ENCODE measurements around the gene STBD1. TPM values are rescaled to one million over a fixed set of nuclear protein-coding genes. Genes with fewer than 3 reads are reported as not detected.

Gene STBD1
- polyA plus RNA-seq, 1 of the 3 experiments (the other 2 are of a cell fraction) = 1.6 TPM

DNA sequence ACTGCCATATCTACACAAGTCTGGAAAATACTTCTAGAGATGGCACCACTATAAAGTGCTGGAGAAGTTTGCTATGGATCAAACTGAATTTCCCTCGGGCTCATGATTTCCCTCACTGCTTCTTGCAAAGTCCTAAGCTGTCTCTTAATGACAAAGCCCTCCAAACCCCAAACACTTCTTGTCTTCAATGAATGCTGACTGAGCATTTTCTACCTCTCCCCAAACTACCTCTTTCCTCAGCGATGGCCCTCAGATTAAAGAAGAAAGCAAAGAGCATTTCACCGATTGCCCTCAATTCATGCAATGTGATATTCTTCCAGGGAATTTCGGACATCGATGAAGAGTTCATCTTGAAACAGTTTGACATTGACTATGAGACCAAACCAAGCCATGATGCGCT lies 35.3 kb upstream of the STBD1 start:
- H3K27me3 ChIP-seq (ENCODE audit: insufficient read depth) = no peaks in the 10 kb centered on the region; the same call in 1 of the 2 replicates
- POLR2A ChIA-PET = no interaction called here
- H3K4me2 ChIP-seq = no peak overlapping the region
- H3K9ac ChIP-seq = no peak overlapping the region
- no peaks in the 10 kb centered on the region for H3K9me2 ChIP-seq
- DNase-seq = no peak
- 82% methylated on average over 6 of the region's 6 CpGs for WGBS (ENCODE audit: low lambda C conversion rate)
- H3K36me3 ChIP-seq (replicated peaks in 1 of 2; ENCODE audit: control insufficient read depth in 1 of 2, insufficient read depth in 2 of 2, low read length in 1 of 2) = no peaks in the 10 kb centered on the region
- no peak overlapping the region for H3K27ac ChIP-seq (ENCODE audit: low read depth in 2 of 2, low read length in 1 of 2)
- H3K4me3 ChIP-seq (ENCODE audit: low read depth in 2 of 2, low read length in 1 of 2) = no peak overlapping the region
- no peak for TF ChIP-seq JUND (IDR thresholded peaks at IDR 0.05)
- no peak for TF ChIP-seq NRF1 (IDR thresholded peaks at IDR 0.05; ENCODE audit: low read depth, low read length)
- no peak for TF ChIP-seq CHD2 (IDR thresholded peaks at IDR 0.05; ENCODE audit: low read length, partially characterized antibody)
- no peak for TF ChIP-seq TEAD4 (IDR thresholded peaks at IDR 0.05; ENCODE audit: borderline replicate concordance, insufficient read depth)
- no peak for TF ChIP-seq FOSL2 (IDR thresholded peaks at IDR 0.05; ENCODE audit: borderline replicate concordance, low read depth)
- TF ChIP-seq FOXM1 (IDR thresholded peaks at IDR 0.05; ENCODE audit: low read depth) = no peak
- no peak for TF ChIP-seq GATA2 (CRISPR knock-in tag; IDR thresholded peaks at IDR 0.05)
- TF ChIP-seq GABPA (IDR thresholded peaks at IDR 0.05; ENCODE audit: low read depth) = no peak
- no peak for TF ChIP-seq FOXJ3 (CRISPR knock-in tag; IDR thresholded peaks at IDR 0.05)
- TF ChIP-seq NFIC (IDR thresholded peaks at IDR 0.05; ENCODE audit: borderline replicate concordance) = no peak
- TF ChIP-seq EZH2phosphoT487 (IDR thresholded peaks at IDR 0.05; ENCODE audit: borderline replicate concordance, low read depth) = no peak
- no peak for TF ChIP-seq MAX (IDR thresholded peaks at IDR 0.05; ENCODE audit: low read depth)
- no peak for TF ChIP-seq ZBTB33 (IDR thresholded peaks at IDR 0.05; ENCODE audit: borderline replicate concordance, low read depth)
- TF ChIP-seq EP300 (IDR thresholded peaks at IDR 0.05; ENCODE audit: borderline replicate concordance in 1 of 2, low read depth in 1 of 2, low read length in 1 of 2) = no peak
- TF ChIP-seq IRF3 (IDR thresholded peaks at IDR 0.05; ENCODE audit: low read depth, low read length) = no peak
- TF ChIP-seq, protein P1, sequence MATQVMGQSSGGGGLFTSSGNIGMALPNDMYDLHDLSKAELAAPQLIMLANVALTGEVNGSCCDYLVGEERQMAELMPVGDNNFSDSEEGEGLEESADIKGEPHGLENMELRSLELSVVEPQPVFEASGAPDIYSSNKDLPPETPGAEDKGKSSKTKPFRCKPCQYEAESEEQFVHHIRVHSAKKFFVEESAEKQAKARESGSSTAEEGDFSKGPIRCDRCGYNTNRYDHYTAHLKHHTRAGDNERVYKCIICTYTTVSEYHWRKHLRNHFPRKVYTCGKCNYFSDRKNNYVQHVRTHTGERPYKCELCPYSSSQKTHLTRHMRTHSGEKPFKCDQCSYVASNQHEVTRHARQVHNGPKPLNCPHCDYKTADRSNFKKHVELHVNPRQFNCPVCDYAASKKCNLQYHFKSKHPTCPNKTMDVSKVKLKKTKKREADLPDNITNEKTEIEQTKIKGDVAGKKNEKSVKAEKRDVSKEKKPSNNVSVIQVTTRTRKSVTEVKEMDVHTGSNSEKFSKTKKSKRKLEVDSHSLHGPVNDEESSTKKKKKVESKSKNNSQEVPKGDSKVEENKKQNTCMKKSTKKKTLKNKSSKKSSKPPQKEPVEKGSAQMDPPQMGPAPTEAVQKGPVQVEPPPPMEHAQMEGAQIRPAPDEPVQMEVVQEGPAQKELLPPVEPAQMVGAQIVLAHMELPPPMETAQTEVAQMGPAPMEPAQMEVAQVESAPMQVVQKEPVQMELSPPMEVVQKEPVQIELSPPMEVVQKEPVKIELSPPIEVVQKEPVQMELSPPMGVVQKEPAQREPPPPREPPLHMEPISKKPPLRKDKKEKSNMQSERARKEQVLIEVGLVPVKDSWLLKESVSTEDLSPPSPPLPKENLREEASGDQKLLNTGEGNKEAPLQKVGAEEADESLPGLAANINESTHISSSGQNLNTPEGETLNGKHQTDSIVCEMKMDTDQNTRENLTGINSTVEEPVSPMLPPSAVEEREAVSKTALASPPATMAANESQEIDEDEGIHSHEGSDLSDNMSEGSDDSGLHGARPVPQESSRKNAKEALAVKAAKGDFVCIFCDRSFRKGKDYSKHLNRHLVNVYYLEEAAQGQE (IDR thresholded peaks at IDR 0.05; ENCODE audit: low read depth, low read length) = no peak
- TF ChIP-seq SMC3 (IDR thresholded peaks at IDR 0.05; ENCODE audit: low read depth, low read length) = no peak
- CTCF ChIA-PET = interaction anchor here (0.7 to 2.3 kb wide), 2 partner anchors 9 to 91 kb away, joined by 3 to 10 read pairs; no protein-coding TSS in a partner anchor
- no peaks in the 10 kb centered on the region for H3K9me3 ChIP-seq
- no peaks in the 10 kb centered on the region for H4K20me1 ChIP-seq (ENCODE audit: insufficient read depth)
- H3F3A ChIP-seq (replicated peaks; ENCODE audit: insufficient read depth) = no peaks in the 10 kb centered on the region
- H2AFZ ChIP-seq (ENCODE audit: low read depth) = no peak overlapping the region
- no peaks in the 10 kb centered on the region for H3K79me2 ChIP-seq (ENCODE audit: insufficient read depth)
- H3K4me1 ChIP-seq (ENCODE audit: control insufficient read depth in 1 of 2, insufficient read depth in 2 of 2, low read depth in 1 of 2, low read length in 1 of 2) = no peaks in the 10 kb centered on the region
